CD4-positive, alpha-beta T cell (primary cell): ENCODE measurements around the gene SHISA9. TPM values are rescaled to one million over a fixed set of nuclear protein-coding genes. Genes with fewer than 3 reads are reported as not detected.

ENCODE experiments used
- ATAC-seq: fragments of 200-7000 bp; cut with Tn5 transposase; one replicate; pipeline ENCODE4 v1.10.0; 2022; ENCODE audit warnings: mild to moderate bottlenecking; ENCODE audit not compliant: poor library complexity
- CTCF ChIA-PET: fragments of 350-600 bp; sonication (Branson Sonifier 250); formaldehyde crosslinking; loops from one replicate; lab custom pipeline; 2021; ENCODE audit warnings: antibody characterized with exemption, inconsistent platforms; lab: Charles Lee
- POLR2A ChIA-PET: fragments of 350-600 bp; sonication (Branson Sonifier 250); formaldehyde crosslinking; loops from one replicate; lab custom pipeline; 2021; ENCODE audit warnings: antibody characterized with exemption, inconsistent platforms; lab: Charles Lee
- DNase-seq, 14 experiments: peaks; one replicate each; pipeline ENCODE4 v3.0.0-alpha.2; 2013 to 2020; ENCODE audit warnings: mixed read lengths in 2 of 14
- H3K27ac ChIP-seq, 2 donors: one replicate each; pipeline versions ENCODE4 v1.5.1 to v1.7.0; 2013; ENCODE audit warnings: low read length in 2 of 2, low read depth in 1 of 2, mild to moderate bottlenecking in 1 of 2
- H3K27me3 ChIP-seq, 2 experiments: 1 replicate in 1 of 2; 2 replicates in 1 of 2; pipeline versions ENCODE4 v1.6.1 to v1.7.0; 2013; ENCODE audit warnings: low read length in 2 of 2, control low read depth in 1 of 2, mild to moderate bottlenecking in 1 of 2, moderate library complexity in 1 of 2; ENCODE audit not compliant: insufficient read depth in 2 of 2, control insufficient read depth in 1 of 2
- H3K36me3 ChIP-seq: one replicate; pipeline ENCODE4 v1.6.1; 2013; ENCODE audit warnings: low read length, control low read depth; ENCODE audit not compliant: insufficient read depth
- H3K4me1 ChIP-seq: one replicate; pipeline ENCODE4 v1.6.1; 2013; ENCODE audit warnings: low read length, control low read depth; ENCODE audit not compliant: insufficient read depth
- H3K4me3 ChIP-seq: one replicate; pipeline ENCODE4 v1.5.1; 2013; ENCODE audit warnings: mild to moderate bottlenecking, low read length, moderate library complexity
- H3K9me3 ChIP-seq, 2 experiments: 1 replicate in 1 of 2; 2 replicates in 1 of 2; pipeline versions ENCODE4 v1.6.1 to v1.7.0; 2013; ENCODE audit warnings: low read length in 2 of 2, mild to moderate bottlenecking in 2 of 2, control low read depth in 1 of 2, moderate library complexity in 1 of 2; ENCODE audit not compliant: control insufficient read depth in 1 of 2, insufficient read depth in 1 of 2
- H3K27ac Mint-ChIP-seq: one replicate; pipeline ENCODE4 v1.8.0; 2020; ENCODE audit warnings: mixed read lengths
- H3K27me3 Mint-ChIP-seq: one replicate; pipeline ENCODE4 v1.8.0; 2021; ENCODE audit warnings: mixed read lengths
- H3K36me3 Mint-ChIP-seq: one replicate; pipeline ENCODE4 v1.8.0; 2021; ENCODE audit warnings: low read depth, mixed read lengths
- H3K4me1 Mint-ChIP-seq: one replicate; pipeline ENCODE4 v1.8.0; 2021; ENCODE audit warnings: low read depth, mixed read lengths
- H3K4me3 Mint-ChIP-seq: one replicate; pipeline ENCODE4 v1.8.0; 2020; ENCODE audit warnings: mild to moderate bottlenecking, mixed read lengths
- H3K9me3 Mint-ChIP-seq: one replicate; pipeline ENCODE4 v1.8.0; 2020; ENCODE audit warnings: mixed read lengths
- CTCF ChIP-seq: fragments of 200-600 bp; IDR thresholded peaks from one replicate; pipeline ENCODE4 v1.8.0; 2022; ENCODE audit warnings: antibody characterized with exemption, mild to moderate bottlenecking
- intact Hi-C, 2 experiments: fragments of 100-400 bp; cut with DNase I in 1 of 2; cut with micrococcal nuclease in 1 of 2; formaldehyde crosslinking; loops; one replicate each; pipeline versions ENCODE4 v1.15.1 to v1.9.0; 2023 to 2025; cut with DNase I, micrococcal nuclease
- total RNA-seq, 174 experiments: library from RNA in 2 of 174; stranded (reverse) in 2 of 174; gene quantifications; one replicate each; pipeline ENCODE4 v1.2.3 and lab custom pipeline; 2021 to 2026

SHISA9 gene
- total RNA-seq, 2 experiments from 2014 or later = not detected

- TF ChIP-seq CTCF = no peak
- no peaks in the 10 kb centered on the region for H3K36me3 ChIP-seq
- DNase-seq (no peak), ATAC-seq (no peak)
- ChIA-PET CTCF (no interaction called here), POLR2A (no interaction called here)
- H3K27me3 ChIP-seq = peaks cover 0 to 2% of the 10 kb centered on the region in 2 experiments
- H3K4me3 ChIP-seq = no peak overlapping the region
- H3K4me1 Mint-ChIP-seq = no peaks in the 10 kb centered on the region
- H3K4me3 Mint-ChIP-seq = no peak overlapping the region
- no peaks in the 10 kb centered on the region for H3K27me3 Mint-ChIP-seq
- intact Hi-C loops = no loop called here
- H3K9me3 Mint-ChIP-seq = no peaks in the 10 kb centered on the region
- no peaks in the 10 kb centered on the region for H3K9me3 ChIP-seq
- H3K4me1 ChIP-seq = no peaks in the 10 kb centered on the region
- no peak overlapping the region for H3K27ac Mint-ChIP-seq
- no peaks in the 10 kb centered on the region for H3K36me3 Mint-ChIP-seq
- no peak overlapping the region for H3K27ac ChIP-seq
Observed at GRCh38 chr16:13206606-13207005, 305.2 kb downstream of the SHISA9 start.

- Mint-ChIP-seq H3K4me3 (no peak overlapping the region), H3K27me3 (no peaks in the 10 kb centered on the region), H3K27ac (no peak overlapping the region), H3K36me3 (no peaks in the 10 kb centered on the region), H3K9me3 (no peaks in the 10 kb centered on the region), H3K4me1 (no peaks in the 10 kb centered on the region)
- DNase-seq (no peak), ATAC-seq (no peak)
- Histone ChIP-seq H3K4me1 (no peaks in the 10 kb centered on the region), H3K27ac (no peak overlapping the region), H3K9me3 (peaks cover 0 to 3% of the 10 kb centered on the region in 2 experiments), H3K36me3 (no peaks in the 10 kb centered on the region), H3K4me3 (no peak overlapping the region), H3K27me3 (no peaks in the 10 kb centered on the region)
- intact Hi-C loops = no loop called here
- no peak for TF ChIP-seq CTCF
- CTCF ChIA-PET = no interaction called here
- POLR2A ChIA-PET = no interaction called here
Observed at GRCh38 chr16:13207151-13207550, 305.8 kb downstream of the SHISA9 start.

GRCh38 chr16:13223666-13224065 lies 322.3 kb downstream of the SHISA9 start:
- no peaks in the 10 kb centered on the region for H3K36me3 Mint-ChIP-seq
- Histone ChIP-seq H3K27ac (no peak overlapping the region), H3K36me3 (no peaks in the 10 kb centered on the region), H3K4me1 (no peaks in the 10 kb centered on the region), H3K4me3 (no peak overlapping the region), H3K9me3 (peaks cover 0 to 7% of the 10 kb centered on the region in 2 experiments), H3K27me3 (no peaks in the 10 kb centered on the region)
- no peak for TF ChIP-seq CTCF
- H3K9me3 Mint-ChIP-seq = peaks cover 3% of the 10 kb centered on the region
- H3K4me1 Mint-ChIP-seq = no peaks in the 10 kb centered on the region
- intact Hi-C loops = no loop called here
- ATAC-seq = no peak
- H3K27me3 Mint-ChIP-seq = peaks cover 4% of the 10 kb centered on the region
- no peak for DNase-seq
- CTCF ChIA-PET = no interaction called here
- H3K27ac Mint-ChIP-seq = no peak overlapping the region
- H3K4me3 Mint-ChIP-seq = no peak overlapping the region
- POLR2A ChIA-PET = no interaction called here
